Measurements from ENCODE around the gene SLC48A1. TPM values are rescaled to one million over a fixed set of nuclear protein-coding genes. Genes with fewer than 3 reads are reported as not detected.

SLC48A1 gene
- total and polyA plus RNA-seq, 10 of the 15 experiments (the other 5 are each of a cell fraction or from before 2014, with no cell fraction given) = 1.1 to 4.9 (median 1.9) TPM

DNA sequence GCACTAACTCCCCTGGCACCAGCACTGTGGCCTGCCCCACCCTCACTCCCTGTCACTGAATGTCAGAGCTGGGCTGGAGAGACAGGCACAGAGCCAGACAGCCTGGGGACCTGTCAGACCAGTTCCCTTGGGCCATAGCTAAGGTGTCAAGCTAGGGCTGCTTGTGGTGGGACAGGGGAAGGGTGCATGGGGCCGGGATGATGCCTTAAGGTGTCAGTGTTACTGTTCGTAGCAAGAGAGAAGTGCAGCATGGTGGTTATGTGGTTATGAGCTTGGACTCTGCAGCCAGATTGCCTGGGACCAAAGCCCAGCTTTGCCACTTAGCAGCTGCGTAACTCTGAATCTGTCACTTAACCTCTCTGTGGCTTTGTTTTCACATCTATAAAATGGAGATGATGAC is 18.2 kb upstream of the SLC48A1 start (continued):
- no peak for TF ChIP-seq CEBPZ (IDR thresholded peaks at IDR 0.05; ENCODE audit: low read depth, low read length)
- peak; percentile 39 for TF ChIP-seq MEF2B (IDR thresholded peaks at IDR 0.05; ENCODE audit: partially characterized antibody, poor library complexity, severe bottlenecking)
- no peak for TF ChIP-seq SREBF2 (IDR thresholded peaks at IDR 0.05; ENCODE audit: low read length)
- no peak for TF ChIP-seq MTA3 (IDR thresholded peaks at IDR 0.05; ENCODE audit: borderline replicate concordance, low read length)
- TF ChIP-seq, protein P1, sequence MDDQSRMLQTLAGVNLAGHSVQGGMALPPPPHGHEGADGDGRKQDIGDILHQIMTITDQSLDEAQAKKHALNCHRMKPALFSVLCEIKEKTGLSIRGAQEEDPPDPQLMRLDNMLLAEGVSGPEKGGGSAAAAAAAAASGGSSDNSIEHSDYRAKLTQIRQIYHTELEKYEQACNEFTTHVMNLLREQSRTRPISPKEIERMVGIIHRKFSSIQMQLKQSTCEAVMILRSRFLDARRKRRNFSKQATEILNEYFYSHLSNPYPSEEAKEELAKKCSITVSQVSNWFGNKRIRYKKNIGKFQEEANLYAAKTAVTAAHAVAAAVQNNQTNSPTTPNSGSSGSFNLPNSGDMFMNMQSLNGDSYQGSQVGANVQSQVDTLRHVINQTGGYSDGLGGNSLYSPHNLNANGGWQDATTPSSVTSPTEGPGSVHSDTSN (IDR thresholded peaks at IDR 0.05; ENCODE audit: insufficient replicate concordance, low read depth, low read length) = no peak
- TF ChIP-seq, protein P2, sequence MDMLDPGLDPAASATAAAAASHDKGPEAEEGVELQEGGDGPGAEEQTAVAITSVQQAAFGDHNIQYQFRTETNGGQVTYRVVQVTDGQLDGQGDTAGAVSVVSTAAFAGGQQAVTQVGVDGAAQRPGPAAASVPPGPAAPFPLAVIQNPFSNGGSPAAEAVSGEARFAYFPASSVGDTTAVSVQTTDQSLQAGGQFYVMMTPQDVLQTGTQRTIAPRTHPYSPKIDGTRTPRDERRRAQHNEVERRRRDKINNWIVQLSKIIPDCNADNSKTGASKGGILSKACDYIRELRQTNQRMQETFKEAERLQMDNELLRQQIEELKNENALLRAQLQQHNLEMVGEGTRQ (IDR thresholded peaks at IDR 0.05; ENCODE audit: borderline replicate concordance, low read depth, low read length) = no peak
- TF ChIP-seq SP1 (IDR thresholded peaks at IDR 0.05; ENCODE audit: low read depth, low read length) = no peak
- TF ChIP-seq LARP7 (IDR thresholded peaks at IDR 0.05) = no peak
- TF ChIP-seq RELA (IDR thresholded peaks at IDR 0.05; ENCODE audit: borderline replicate concordance, partially characterized antibody) = no peak
- no peak for TF ChIP-seq FOXM1 (IDR thresholded peaks at IDR 0.05; ENCODE audit: low read depth, low read length)
- no peak for TF ChIP-seq POLR2AphosphoS2 (IDR thresholded peaks at IDR 0.05; ENCODE audit: low read depth, low read length)
- TF ChIP-seq NR2F1 (conservative IDR thresholded peaks at IDR 0.05) = no peak
- no peak for TF ChIP-seq ATF2 (IDR thresholded peaks at IDR 0.05; ENCODE audit: low read length)
- TF ChIP-seq IKZF1 (conservative IDR thresholded peaks at IDR 0.05) = no peak
- TF ChIP-seq BMI1 (IDR thresholded peaks at IDR 0.05; ENCODE audit: borderline replicate concordance) = no peak
- no peak for TF ChIP-seq SIN3A (IDR thresholded peaks at IDR 0.05; ENCODE audit: low read depth, low read length)
- TF ChIP-seq ZNF384 (IDR thresholded peaks at IDR 0.05; ENCODE audit: borderline replicate concordance, low read depth, low read length) = no peak
- TF ChIP-seq HCFC1 (IDR thresholded peaks at IDR 0.05; ENCODE audit: low read length) = no peak
- TF ChIP-seq RBBP5 (conservative IDR thresholded peaks at IDR 0.05) = no peak
- 0 out of 4 replicates have a peak, but pooled peaks of 1 of the 2 experiments have one; percentile 3 for TF ChIP-seq IKZF2 (IDR thresholded peaks at IDR 0.05)
- no peak for TF ChIP-seq GABPA (IDR thresholded peaks at IDR 0.05; ENCODE audit: low read depth)
- TF ChIP-seq ZNF274 (IDR thresholded peaks at IDR 0.05; ENCODE audit: insufficient read depth, insufficient read length) = no peak
- no peak for TF ChIP-seq CHD1 (IDR thresholded peaks at IDR 0.05; ENCODE audit: low read depth, low read length)
- TF ChIP-seq, protein P3, sequence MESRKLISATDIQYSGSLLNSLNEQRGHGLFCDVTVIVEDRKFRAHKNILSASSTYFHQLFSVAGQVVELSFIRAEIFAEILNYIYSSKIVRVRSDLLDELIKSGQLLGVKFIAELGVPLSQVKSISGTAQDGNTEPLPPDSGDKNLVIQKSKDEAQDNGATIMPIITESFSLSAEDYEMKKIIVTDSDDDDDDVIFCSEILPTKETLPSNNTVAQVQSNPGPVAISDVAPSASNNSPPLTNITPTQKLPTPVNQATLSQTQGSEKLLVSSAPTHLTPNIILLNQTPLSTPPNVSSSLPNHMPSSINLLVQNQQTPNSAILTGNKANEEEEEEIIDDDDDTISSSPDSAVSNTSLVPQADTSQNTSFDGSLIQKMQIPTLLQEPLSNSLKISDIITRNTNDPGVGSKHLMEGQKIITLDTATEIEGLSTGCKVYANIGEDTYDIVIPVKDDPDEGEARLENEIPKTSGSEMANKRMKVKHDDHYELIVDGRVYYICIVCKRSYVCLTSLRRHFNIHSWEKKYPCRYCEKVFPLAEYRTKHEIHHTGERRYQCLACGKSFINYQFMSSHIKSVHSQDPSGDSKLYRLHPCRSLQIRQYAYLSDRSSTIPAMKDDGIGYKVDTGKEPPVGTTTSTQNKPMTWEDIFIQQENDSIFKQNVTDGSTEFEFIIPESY (IDR thresholded peaks at IDR 0.05) = no peak
- no peak for TF ChIP-seq TCF7 (IDR thresholded peaks at IDR 0.05; ENCODE audit: borderline replicate concordance)
- no peak for TF ChIP-seq SMAD5 (IDR thresholded peaks at IDR 0.05; ENCODE audit: low read depth)
